Spleen (tissue), 11 donors: ENCODE measurements around the gene TRIM26. TPM values are rescaled to one million over a fixed set of nuclear protein-coding genes. Genes with fewer than 3 reads are reported as not detected.

Experiments
- DNase-seq: peaks from one replicate; pipeline ENCODE4 v3.0.0-alpha.2; 2020
- H3K27ac ChIP-seq, 8 donors: fragments of 200-600 bp; sonication (generic) in 7 of 8; 1 replicate in 4 of 8; 2 replicates in 4 of 8; pipeline versions ENCODE4 v1.5.0 to v1.8.0; 2016 to 2021; ENCODE audit warnings: inconsistent platforms in 4 of 8, mild to moderate bottlenecking in 4 of 8, moderate library complexity in 1 of 8
- H3K27me3 ChIP-seq, 7 donors: fragments of 200-600 bp; sonication (generic) in 6 of 7; replicated peaks in 1 of 7; 1 replicate in 4 of 7; 2 replicates in 3 of 7; pipeline versions ENCODE4 v1.5.0 to v1.8.0; 2016 to 2021; ENCODE audit warnings: inconsistent platforms in 3 of 7, mild to moderate bottlenecking in 1 of 7
- H3K36me3 ChIP-seq, 6 donors: fragments of 200-600 bp; sonication (generic) in 5 of 6; 1 replicate in 4 of 6; 2 replicates in 2 of 6; pipeline versions ENCODE4 v1.5.0 to v1.8.0; 2016 to 2021; ENCODE audit warnings: inconsistent platforms in 2 of 6
- H3K4me1 ChIP-seq, 6 donors: fragments of 200-600 bp; sonication (generic) in 5 of 6; 1 replicate in 3 of 6; 2 replicates in 3 of 6; pipeline versions ENCODE4 v1.5.0 to v1.8.0; 2016 to 2021; ENCODE audit warnings: inconsistent platforms in 3 of 6
- H3K4me3 ChIP-seq, 8 donors: fragments of 200-600 bp; sonication (generic) in 7 of 8; 1 replicate in 4 of 8; 2 replicates in 4 of 8; pipeline versions ENCODE4 v1.5.0 to v1.8.0; 2016 to 2021; ENCODE audit warnings: inconsistent platforms in 4 of 8, mild to moderate bottlenecking in 4 of 8, moderate library complexity in 2 of 8
- H3K9me3 ChIP-seq, 8 donors: fragments of 200-600 bp; sonication (generic) in 7 of 8; 1 replicate in 4 of 8; 2 replicates in 4 of 8; pipeline versions ENCODE4 v1.5.0 to v1.8.0; 2016 to 2021; ENCODE audit warnings: inconsistent platforms in 4 of 8
- CTCF ChIP-seq, 11 experiments: fragments of 200-600 bp in 7 of 11; fragments of 450-650 bp in 4 of 11; sonication (generic) in 4 of 11; IDR thresholded peaks in 8 of 11; conservative IDR thresholded peaks in 3 of 11; 1 replicate in 7 of 11; 2 replicates in 4 of 11; pipeline versions ENCODE4 v1.4.0 to v1.8.0; 2016 to 2021; ENCODE audit warnings: antibody characterized with exemption in 11 of 11, inconsistent platforms in 4 of 11, mild to moderate bottlenecking in 1 of 11
- POLR2A ChIP-seq, 3 donors: fragments of 450-650 bp; IDR thresholded peaks; one replicate each; pipeline ENCODE4 v1.5.1; 2017; ENCODE audit warnings: antibody characterized with exemption in 3 of 3, mild to moderate bottlenecking in 1 of 3
- POLR2AphosphoS5 ChIP-seq, 3 donors: sonication (generic); formaldehyde crosslinking; IDR thresholded peaks; one replicate each; pipeline ENCODE4 v1.5.1; 2017; ENCODE audit warnings: antibody characterized with exemption in 3 of 3
- WGBS, 5 donors: extraction: QIAGEN DNeasy Blood & Tissue Kit in 3 of 5; methylation state at CpG; one replicate each; pipeline versions ENCODE4 v1.1.5 to v1.1.7; 2013 to 2018; 5-methylcytosine and 5-hydroxymethylcytosine counted together
- intact Hi-C: fragments of 100-400 bp; cut with DNase I; formaldehyde crosslinking; loops from one replicate; pipeline ENCODE4 v1.15.0; 2023; ENCODE audit warnings: low total_unique reads
- polyA plus RNA-seq, 3 donors: library from polyadenylated mRNA; stranded (reverse); fragments of 200-250 nt; gene quantifications; one replicate each; pipeline ENCODE4 v1.2.1, GENCODE V29; 2013
- total RNA-seq, 7 donors: library from RNA; depleted of rRNA in 3 of 7; stranded (reverse); fragments of >200 nt in 3 of 7; fragmentation: NEBNext Ultra II Directional in 4 of 7; extraction: Animal tissue kit (Norgen Biotek cat#: 25700) in 4 of 7; gene quantifications; one replicate each; pipeline versions ENCODE4 v1.1.0 to v1.2.1, GENCODE V29; 2016 to 2021
- donor health status: healthy with polysubstance abuse.
- donor health status: DM: no; HTN: no; CAD: no; lungs with moderate emphysema.
- donor health status: DM: no; HTN: no; CAD: no.
- donor health status: Bipolar disorder and iron deficiency.
- donor health status: healthy.
- donor health status: DM: no; HTN: no; CAD: no.
- donor health status: DM: yes; HTN: yes; CAD: no.

Gene TRIM26
- total and polyA plus RNA-seq, 10 donors = 22.6 to 64.3 (median 46.8) TPM

- Histone ChIP-seq H3K27me3 (peaks cover 0 to 14% (median 0%) of the 10 kb centered on the region in 7 donors), H3K4me3 (no peak overlapping the region), H3K4me1 (peaks cover 0 to 28% (median 9%) of the 10 kb centered on the region in 6 donors), H3K36me3 (no peaks in the 10 kb centered on the region), H3K9me3 (no peaks in the 10 kb centered on the region), H3K27ac (no peak overlapping the region)
- WGBS, 5 donors = 77 to 93% (median 80%) methylated on average over 2 of the region's 2 CpGs
- intact Hi-C loops = no loop called here
- TF ChIP-seq POLR2A (IDR thresholded peaks at IDR 0.05) = no peak
- TF ChIP-seq POLR2AphosphoS5 (IDR thresholded peaks at IDR 0.05) = no peak
- TF ChIP-seq CTCF (IDR thresholded peaks at IDR 0.05 in 8 of 11, conservative IDR thresholded peaks at IDR 0.05 in 3 of 11) = no peak
- no peak for DNase-seq
Observed at GRCh38 chr6:30157999-30158398, 55.2 kb downstream of the TRIM26 start.

- no peak for DNase-seq
- intact Hi-C loops = no loop called here
- Histone ChIP-seq H3K27ac (no peak overlapping the region), H3K27me3 (peaks cover 0 to 14% (median 0%) of the 10 kb centered on the region in 7 donors), H3K9me3 (no peaks in the 10 kb centered on the region), H3K36me3 (no peaks in the 10 kb centered on the region), H3K4me1 (peaks cover 0 to 28% (median 9%) of the 10 kb centered on the region in 6 donors), H3K4me3 (no peak overlapping the region)
- no peak for TF ChIP-seq POLR2A (IDR thresholded peaks at IDR 0.05)
- TF ChIP-seq POLR2AphosphoS5 (IDR thresholded peaks at IDR 0.05) = no peak
- no peak for TF ChIP-seq CTCF (IDR thresholded peaks at IDR 0.05 in 8 of 11, conservative IDR thresholded peaks at IDR 0.05 in 3 of 11)
Observed at GRCh38 chr6:30157581-30157980, 55.6 kb downstream of the TRIM26 start.

- Histone ChIP-seq H3K36me3 (no peaks in the 10 kb centered on the region), H3K4me1 (peaks cover 0 to 28% (median 10%) of the 10 kb centered on the region in 6 donors), H3K27ac (peak overlapping the region in 2 of 8 donors; percentile 1 to 26), H3K27me3 (peaks cover 0 to 14% (median 0%) of the 10 kb centered on the region in 7 donors), H3K9me3 (no peaks in the 10 kb centered on the region), H3K4me3 (no peak overlapping the region)
- TF ChIP-seq POLR2A (IDR thresholded peaks at IDR 0.05) (no peak), POLR2AphosphoS5 (IDR thresholded peaks at IDR 0.05) (no peak), CTCF (IDR thresholded peaks at IDR 0.05 in 8 of 11, conservative IDR thresholded peaks at IDR 0.05 in 3 of 11) (no peak)
- 77 to 92% (median 86%) methylated on average over 9 of the region's 9 CpGs for WGBS, 5 donors
- no peak for DNase-seq
- intact Hi-C loops = no loop called here
Observed at GRCh38 chr6:30156774-30157173, 56.4 kb downstream of the TRIM26 start.

- DNase-seq = no peak
- TF ChIP-seq POLR2AphosphoS5 (IDR thresholded peaks at IDR 0.05) (peak in 1 of 3 donors; percentile 31), POLR2A (IDR thresholded peaks at IDR 0.05) (no peak)
- peaks cover 0 to 28% (median 12%) of the 10 kb centered on the region in 6 donors for H3K4me1 ChIP-seq
- WGBS, 5 donors = 19 to 46% (median 32%) methylated on average over 4 of the region's 4 CpGs
- peak overlapping the region in 2 of 8 donors; percentile 1 to 26 for H3K27ac ChIP-seq
- intact Hi-C loops = no loop called here
- H3K27me3 ChIP-seq = peaks cover 0 to 14% (median 0%) of the 10 kb centered on the region in 7 donors
- no peak overlapping the region for H3K4me3 ChIP-seq
- no peaks in the 10 kb centered on the region for H3K36me3 ChIP-seq
- H3K9me3 ChIP-seq = no peaks in the 10 kb centered on the region
Observed at GRCh38 chr6:30156262-30156599, 57.0 kb downstream of the TRIM26 start.
